GM21367 (cell line): ENCODE data around the gene OR2AE1.

Experiments used
- ATAC-seq: cut with Tn5 transposase; IDR thresholded peaks from one replicate; pipeline ENCODE4 v1.9.1; 2021; ENCODE audit not compliant: unreplicated experiment

OR2AE1 gene

GRCh38 chr7:99860281-99861127 lies 16.3 kb downstream of the OR2AE1 start:
- ATAC-seq: no peak

- no peak for ATAC-seq
Measured at GRCh38 chr7:99855236-99855635, 21.6 kb downstream of the OR2AE1 start.

GRCh38 chr7:99848420-99849216 lies 28.2 kb downstream of the OR2AE1 start:
- ATAC-seq: no peak

- no peak for ATAC-seq
Measured at GRCh38 chr7:99844328-99844727, 32.5 kb downstream of the OR2AE1 start.

GRCh38 chr7:99843808-99844207 lies 33.0 kb downstream of the OR2AE1 start:
- no peak for ATAC-seq

GRCh38 chr7:99842926-99843325 lies 33.9 kb downstream of the OR2AE1 start:
- no peak for ATAC-seq

- no peak for ATAC-seq
Measured at GRCh38 chr7:99840136-99840869, 36.5 kb downstream of the OR2AE1 start.

- ATAC-seq: no peak
Measured at GRCh38 chr7:99839287-99840021, 37.4 kb downstream of the OR2AE1 start.

GRCh38 chr7:99837649-99838361 lies 39.0 kb downstream of the OR2AE1 start:
- no peak for ATAC-seq

- no peak for ATAC-seq
Measured at GRCh38 chr7:99835189-99835588, 41.6 kb downstream of the OR2AE1 start.

- ATAC-seq: no peak
Measured at GRCh38 chr7:99834382-99834781, 42.5 kb downstream of the OR2AE1 start.

- no peak for ATAC-seq
Measured at GRCh38 chr7:99833289-99833877, 43.5 kb downstream of the OR2AE1 start.

GRCh38 chr7:99831595-99831994 lies 45.2 kb downstream of the OR2AE1 start:
- no peak for ATAC-seq

GRCh38 chr7:99829524-99830160 lies 47.2 kb downstream of the OR2AE1 start:
- no peak for ATAC-seq

GRCh38 chr7:99828811-99829210 lies 48.0 kb downstream of the OR2AE1 start:
- no peak for ATAC-seq

GRCh38 chr7:99827040-99827778 lies 49.6 kb downstream of the OR2AE1 start:
- ATAC-seq: no peak
